CD4-positive, alpha-beta memory T cell (primary cell): ENCODE results near the gene ARPC2. TPM values are rescaled to one million over a fixed set of nuclear protein-coding genes. Genes with fewer than 3 reads are reported as not detected.
A peak's percentile ranks its signal among the peaks of the same experiment; 100 is the strongest.

Experiments
- CTCF ChIA-PET: fragments of 350-600 bp; sonication (Branson Sonifier 250); formaldehyde crosslinking; loops from one replicate; lab custom pipeline; 2021; ENCODE audit warnings: inconsistent platforms; ENCODE audit not compliant: partially characterized antibody; lab: Charles Lee
- POLR2A ChIA-PET: fragments of 350-600 bp; sonication (Branson Sonifier 250); formaldehyde crosslinking; loops from one replicate; lab custom pipeline; 2021; ENCODE audit not compliant: partially characterized antibody; lab: Charles Lee
- DNase-seq, 5 donors: peaks; one replicate each; pipeline versions ENCODE4 v3.0.0 to v3.0.0-alpha.2; 2020 to 2022; ENCODE audit warnings: mixed read lengths in 1 of 5
- H3K27ac ChIP-seq: one replicate; pipeline ENCODE4 v1.7.0; 2013; ENCODE audit warnings: low read depth, low read length
- H3K27me3 ChIP-seq: 2 replicates; pipeline ENCODE4 v1.7.0; 2013; ENCODE audit warnings: mild to moderate bottlenecking, low read length, moderate library complexity; ENCODE audit not compliant: insufficient read depth
- H3K36me3 ChIP-seq: 2 replicates; pipeline ENCODE4 v1.7.0; 2013; ENCODE audit warnings: mild to moderate bottlenecking, low read length, moderate library complexity; ENCODE audit not compliant: insufficient read depth
- H3K4me1 ChIP-seq: 2 replicates; pipeline ENCODE4 v1.7.0; 2013; ENCODE audit warnings: mild to moderate bottlenecking, low read length, moderate library complexity; ENCODE audit not compliant: insufficient read depth
- H3K4me3 ChIP-seq, 2 donors: one replicate each; pipeline ENCODE4 v1.7.0; 2013; ENCODE audit warnings: low read length in 2 of 2, mild to moderate bottlenecking in 1 of 2
- H3K9me3 ChIP-seq, 2 donors: one replicate each; pipeline ENCODE4 v1.7.0; 2013; ENCODE audit warnings: low read length in 2 of 2, control low read depth in 1 of 2; ENCODE audit not compliant: control insufficient read depth in 1 of 2
- H3K27ac Mint-ChIP-seq, 7 donors: one replicate each; pipeline ENCODE4 v1.8.0; 2020 to 2021; ENCODE audit warnings: mixed read lengths in 7 of 7, mild to moderate bottlenecking in 6 of 7, inconsistent platforms in 3 of 7, moderate library complexity in 3 of 7
- H3K27me3 Mint-ChIP-seq, 2 donors: one replicate each; pipeline ENCODE4 v1.8.0; 2020 to 2021; ENCODE audit warnings: mixed read lengths in 2 of 2
- H3K36me3 Mint-ChIP-seq, 2 donors: one replicate each; pipeline ENCODE4 v1.8.0; 2020 to 2021; ENCODE audit warnings: mixed read lengths in 2 of 2, inconsistent platforms in 1 of 2, mild to moderate bottlenecking in 1 of 2
- H3K4me1 Mint-ChIP-seq, 4 donors: one replicate each; pipeline ENCODE4 v1.8.0; 2020 to 2021; ENCODE audit warnings: mixed read lengths in 4 of 4, mild to moderate bottlenecking in 1 of 4
- H3K4me3 Mint-ChIP-seq, 8 donors: one replicate each; pipeline ENCODE4 v1.8.0; 2020 to 2021; ENCODE audit warnings: mixed read lengths in 8 of 8, mild to moderate bottlenecking in 7 of 8, moderate library complexity in 6 of 8, inconsistent platforms in 3 of 8
- H3K9me3 Mint-ChIP-seq, 8 donors: one replicate each; pipeline ENCODE4 v1.8.0; 2020 to 2021; ENCODE audit warnings: mixed read lengths in 8 of 8, mild to moderate bottlenecking in 5 of 8, inconsistent platforms in 3 of 8, moderate library complexity in 1 of 8
- intact Hi-C: fragments of 100-400 bp; cut with micrococcal nuclease; formaldehyde crosslinking; loops from one replicate; pipeline ENCODE4 v1.15.1; 2023
- polyA plus RNA-seq, 2 donors: library from polyadenylated mRNA; unstranded; fragments of 300-500 nt; fragmentation: Illumina TruSeq; gene quantifications; one replicate each; pipeline ENCODE4 v1.2.3, GENCODE V29; 2021
- total RNA-seq, 2 experiments: library from RNA; stranded (reverse); gene quantifications; one replicate each; pipeline ENCODE4 v1.2.3, GENCODE V29; 2021

The ARPC2 gene
- total and polyA plus RNA-seq, 4 experiments from 2014 or later: 412 to 1,042 (median 628) TPM

GRCh38 chr2:218282173-218282991, 65.4 kb downstream of the ARPC2 start:
- Mint-ChIP-seq H3K36me3 (peaks cover 24 to 59% of the 10 kb centered on the region in 2 donors), H3K27ac (peak overlapping the region; percentile 31 to 100 (median 62)), H3K4me3 (peak overlapping the region in 2 of 8 donors; percentile 15 to 31), H3K4me1 (peaks cover 33 to 64% (median 49%) of the 10 kb centered on the region in 4 donors), H3K9me3 (no peaks in the 10 kb centered on the region), H3K27me3 (no peaks in the 10 kb centered on the region)
- H3K4me1 ChIP-seq: peaks cover 55% of the 10 kb centered on the region
- intact Hi-C loops: no loop called here
- H3K36me3 ChIP-seq: peaks cover 58% of the 10 kb centered on the region
- H3K9me3 ChIP-seq: no peaks in the 10 kb centered on the region
- CTCF ChIA-PET: interaction anchor here (0.6 to 20.1 kb wide), 3 partner anchors 9 to 18 kb away, joined by 3 to 446 read pairs (median 20); partner anchors contain the start of genes AAMP, PNKD and TMBIM1
- no peak overlapping the region for H3K4me3 ChIP-seq
- peak overlapping the region; percentile 94 for H3K27ac ChIP-seq
- no peak for DNase-seq
- no peaks in the 10 kb centered on the region for H3K27me3 ChIP-seq
- POLR2A ChIA-PET: interaction anchor here (0.8 to 7.2 kb wide), 3 partner anchors 8 to 115 kb away, joined by 3 to 188 read pairs (median 3); partner anchors contain the start of genes AAMP and PNKD

GRCh38 chr2:218284106-218284811, 67.3 kb downstream of the ARPC2 start:
- Histone ChIP-seq H3K4me3 (peak overlapping the region in 1 of 2 donors; percentile 16), H3K4me1 (peaks cover 74% of the 10 kb centered on the region), H3K27ac (peak overlapping the region; percentile 94), H3K36me3 (peaks cover 39% of the 10 kb centered on the region), H3K27me3 (no peaks in the 10 kb centered on the region), H3K9me3 (no peaks in the 10 kb centered on the region)
- ChIA-PET POLR2A (interaction anchor here (0.6 to 11.0 kb wide), 10 partner anchors 10 to 121 kb away, joined by 3 to 188 read pairs (median 4); partner anchors contain the start of genes AAMP, CATIP, CTDSP1 and PNKD), CTCF (interaction anchor here (0.9 to 20.1 kb wide), 6 partner anchors 8 to 74 kb away, joined by 3 to 446 read pairs (median 14); partner anchors contain the start of genes AAMP, CATIP, PNKD and TMBIM1)
- DNase-seq: peak; percentile 46 to 84 (median 50)
- Mint-ChIP-seq H3K36me3 (peaks cover 17 to 46% of the 10 kb centered on the region in 2 donors), H3K4me1 (peaks cover 43 to 83% (median 63%) of the 10 kb centered on the region in 4 donors), H3K9me3 (no peaks in the 10 kb centered on the region), H3K27me3 (no peaks in the 10 kb centered on the region), H3K27ac (peak overlapping the region; percentile 98 to 100 (median 99)), H3K4me3 (peak overlapping the region; percentile 74 to 96 (median 85))
- intact Hi-C loops: loop anchor here (1.0 kb wide), 1 partner anchor 8 kb away; the partner anchor contains the start of gene TMBIM1

GRCh38 chr2:218285604-218286003, 68.6 kb downstream of the ARPC2 start:
- H3K27me3 Mint-ChIP-seq: no peaks in the 10 kb centered on the region
- no peaks in the 10 kb centered on the region for H3K27me3 ChIP-seq
- H3K27ac ChIP-seq: peak overlapping the region; percentile 94
- H3K4me3 Mint-ChIP-seq: peak overlapping the region; percentile 90 to 97 (median 91)
- peaks cover 87% of the 10 kb centered on the region for H3K4me1 ChIP-seq
- peaks cover 26% of the 10 kb centered on the region for H3K36me3 ChIP-seq
- H3K4me1 Mint-ChIP-seq: peaks cover 52 to 90% (median 71%) of the 10 kb centered on the region in 4 donors
- H3K4me3 ChIP-seq: peak overlapping the region; percentile 53 to 86
- H3K9me3 ChIP-seq: no peaks in the 10 kb centered on the region
- no peaks in the 10 kb centered on the region for H3K9me3 Mint-ChIP-seq
- peak overlapping the region; percentile 98 to 100 (median 99) for H3K27ac Mint-ChIP-seq
- H3K36me3 Mint-ChIP-seq: peaks cover 4 to 43% of the 10 kb centered on the region in 2 donors
- intact Hi-C loops: loop anchor here (1.0 to 5.0 kb wide), 4 partner anchors 15 to 1102 kb away; partner anchors contain the start of genes AAMP, CNOT9, DNPEP and PNKD
- POLR2A ChIA-PET: interaction anchor here (0.8 to 11.0 kb wide), 13 partner anchors 10 to 425 kb away, joined by 3 to 188 read pairs (median 3); partner anchors contain the start of genes AAMP, CTDSP1 and PNKD
- peak in 1 of 5 donors; percentile 58 for DNase-seq
- CTCF ChIA-PET: interaction anchor here (0.6 to 20.1 kb wide), 8 partner anchors 10 to 110 kb away, joined by 3 to 446 read pairs (median 16); partner anchors contain the start of genes AAMP, CATIP and PNKD

DNA sequence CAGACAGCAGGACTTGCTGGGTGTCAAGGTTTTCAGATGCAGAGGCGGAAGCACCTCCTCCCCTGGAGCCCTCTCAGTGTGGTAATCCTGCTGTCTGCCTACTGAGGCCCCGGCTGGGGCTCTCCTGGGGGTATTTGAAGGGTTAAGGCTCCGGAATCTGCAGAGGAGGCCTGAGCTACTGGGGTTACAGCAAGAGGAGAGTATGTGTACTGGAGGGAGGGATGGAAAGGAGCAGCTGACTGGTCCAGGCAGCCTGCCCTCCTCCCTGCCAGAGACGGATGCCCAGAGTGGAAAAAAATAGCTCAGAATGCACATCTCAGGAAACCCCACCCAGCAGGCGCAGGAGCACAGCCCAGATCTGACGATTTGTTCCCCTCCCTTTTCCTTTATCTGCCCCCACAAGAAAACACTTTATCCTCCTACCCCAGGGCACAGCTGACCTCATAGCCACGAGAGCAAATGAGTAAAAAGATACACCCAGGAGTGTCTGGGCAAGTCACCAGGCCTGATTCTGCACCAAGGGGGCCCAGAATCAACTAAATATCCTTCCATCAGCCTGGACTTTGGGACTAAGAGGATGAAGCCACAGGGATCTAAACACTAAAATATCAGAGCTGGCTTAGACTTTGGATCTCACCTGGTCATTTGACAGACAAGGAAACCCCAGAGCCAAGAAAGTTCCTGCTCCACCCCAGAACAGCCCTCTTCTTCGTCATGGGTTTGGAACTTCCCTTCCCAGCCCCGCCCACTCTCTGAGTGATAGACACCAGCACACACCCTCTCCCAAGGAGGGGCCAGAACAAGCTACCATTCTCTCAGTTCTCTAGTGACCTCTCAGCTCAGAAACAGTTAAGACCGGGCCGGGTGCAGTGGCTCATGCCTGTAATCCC, 69.8 kb downstream of the ARPC2 start:
- peaks cover 0 to 46% of the 10 kb centered on the region in 2 donors for H3K36me3 Mint-ChIP-seq
- DNase-seq: peak; percentile 84 to 97 (median 87)
- H3K4me3 Mint-ChIP-seq: peak overlapping the region; percentile 90 to 97 (median 91)
- ChIA-PET CTCF (interaction anchor here (0.7 to 20.1 kb wide), 16 partner anchors 9 to 899 kb away, joined by 3 to 446 read pairs (median 4); partner anchors contain the start of genes AAMP, CATIP and PNKD), POLR2A (interaction anchor here (0.6 to 11.0 kb wide), 22 partner anchors 9 to 963 kb away, joined by 3 to 188 read pairs (median 5); partner anchors contain the start of genes AAMP, BCS1L, CATIP and CTDSP1)
- Histone ChIP-seq H3K27me3 (no peaks in the 10 kb centered on the region), H3K36me3 (peaks cover 18% of the 10 kb centered on the region), H3K4me3 (peak overlapping the region; percentile 53 to 86), H3K27ac (peak overlapping the region; percentile 94), H3K4me1 (peaks cover 92% of the 10 kb centered on the region), H3K9me3 (no peaks in the 10 kb centered on the region)
- intact Hi-C loops: loop anchor here (1.0 to 5.0 kb wide), 4 partner anchors 17 to 1100 kb away; partner anchors contain the start of genes AAMP, CNOT9, DNPEP and PNKD
- H3K9me3 Mint-ChIP-seq: no peaks in the 10 kb centered on the region
- peak overlapping the region; percentile 98 to 100 (median 99) for H3K27ac Mint-ChIP-seq
- H3K27me3 Mint-ChIP-seq: no peaks in the 10 kb centered on the region
- peaks cover 55 to 95% (median 73%) of the 10 kb centered on the region in 4 donors for H3K4me1 Mint-ChIP-seq

DNA sequence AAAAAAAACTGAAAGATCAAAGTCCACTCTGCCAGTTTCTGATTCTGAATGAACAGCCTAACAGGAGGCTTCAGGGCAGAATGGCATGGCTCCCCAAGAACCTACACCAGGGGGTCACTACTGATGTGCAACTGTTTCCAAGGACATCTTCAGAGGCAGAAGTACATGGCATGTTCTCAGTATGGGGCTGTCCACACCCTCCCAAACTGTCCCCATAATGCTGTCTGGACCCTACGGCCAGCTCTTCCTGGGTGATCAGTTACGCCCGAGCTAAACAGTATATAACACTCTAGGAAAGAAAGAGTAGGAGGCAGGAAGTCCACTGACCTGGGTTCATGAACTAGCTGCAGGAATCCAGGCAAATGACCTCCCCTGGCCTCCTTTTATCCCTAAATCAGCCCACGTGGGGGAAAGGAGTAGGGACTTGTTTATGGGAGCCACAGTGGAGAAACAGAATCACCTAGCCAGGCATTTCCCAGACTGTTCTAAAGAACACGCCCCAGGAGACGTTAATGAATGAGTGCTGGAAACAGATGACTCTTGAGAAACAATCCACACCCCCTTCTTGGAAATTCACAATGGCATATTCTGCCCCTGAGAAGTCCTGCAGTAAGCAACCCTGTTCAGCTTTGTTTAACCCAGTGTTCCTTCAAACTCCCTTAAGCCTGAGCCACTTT, 72.8 kb downstream of the ARPC2 start:
- Histone ChIP-seq H3K4me1 (peaks cover 82% of the 10 kb centered on the region), H3K36me3 (no peaks in the 10 kb centered on the region), H3K27me3 (no peaks in the 10 kb centered on the region), H3K4me3 (peak overlapping the region; percentile 74 to 78), H3K9me3 (no peaks in the 10 kb centered on the region), H3K27ac (peak overlapping the region; percentile 94)
- Mint-ChIP-seq H3K4me1 (peaks cover 54 to 93% (median 70%) of the 10 kb centered on the region in 4 donors), H3K4me3 (peak overlapping the region; percentile 90 to 97 (median 96)), H3K9me3 (no peaks in the 10 kb centered on the region), H3K27me3 (no peaks in the 10 kb centered on the region), H3K27ac (peak overlapping the region; percentile 98 to 100 (median 99)), H3K36me3 (peaks cover 0 to 33% of the 10 kb centered on the region in 2 donors)
- ChIA-PET POLR2A (interaction anchor here (0.8 to 11.2 kb wide), 15 partner anchors 10 to 116 kb away, joined by 3 to 176 read pairs (median 5); partner anchors contain the start of genes AAMP, CATIP and PNKD), CTCF (interaction anchor here (0.8 to 20.1 kb wide), 12 partner anchors 9 to 111 kb away, joined by 3 to 446 read pairs (median 4); partner anchors contain the start of genes AAMP, CATIP, CTDSP1 and PNKD)
- DNase-seq: no peak
- intact Hi-C loops: loop anchor here (5.0 kb wide), 2 partner anchors 603 to 1098 kb away; partner anchors contain the start of gene DNPEP
